Upper lobe of left lung (tissue), 4 donors: ENCODE results near the gene OPCML.

Source experiments
- CTCF ChIP-seq, 6 experiments: fragments of 450-650 bp in 4 of 6; fragments of 200-600 bp in 2 of 6; sonication (generic) in 2 of 6; IDR thresholded peaks; one replicate each; pipeline ENCODE4 v1.5.1; 2016 to 2019; ENCODE audit warnings: antibody characterized with exemption in 6 of 6
- EP300 ChIP-seq, 4 donors: sonication (generic); formaldehyde crosslinking; IDR thresholded peaks; one replicate each; pipeline ENCODE4 v1.5.1; 2017; ENCODE audit warnings: antibody characterized with exemption in 4 of 4, control low read depth in 2 of 4
- POLR2A ChIP-seq, 4 donors: fragments of 450-650 bp; IDR thresholded peaks; one replicate each; pipeline ENCODE4 v1.5.1; 2016 to 2017; ENCODE audit warnings: antibody characterized with exemption in 4 of 4, mild to moderate bottlenecking in 2 of 4

GRCh38 chr11:132773751-132774150 is 758.5 kb downstream of the OPCML start:
- TF ChIP-seq CTCF (IDR thresholded peaks at IDR 0.05) = no peak
- no peak for TF ChIP-seq EP300 (IDR thresholded peaks at IDR 0.05)
- no peak for TF ChIP-seq POLR2A (IDR thresholded peaks at IDR 0.05)
